CD4-positive, alpha-beta T cell (primary cell): ENCODE measurements around the gene STARD8. TPM values are rescaled to one million over a fixed set of nuclear protein-coding genes. Genes with fewer than 3 reads are reported as not detected.

Experiments used
- ATAC-seq: fragments of 200-7000 bp; cut with Tn5 transposase; one replicate; pipeline ENCODE4 v1.10.0; 2022; ENCODE audit warnings: mild to moderate bottlenecking; ENCODE audit not compliant: poor library complexity
- CTCF ChIA-PET: fragments of 350-600 bp; sonication (Branson Sonifier 250); formaldehyde crosslinking; loops from one replicate; lab custom pipeline; 2021; ENCODE audit warnings: antibody characterized with exemption, inconsistent platforms; lab: Charles Lee
- POLR2A ChIA-PET: fragments of 350-600 bp; sonication (Branson Sonifier 250); formaldehyde crosslinking; loops from one replicate; lab custom pipeline; 2021; ENCODE audit warnings: antibody characterized with exemption, inconsistent platforms; lab: Charles Lee
- DNase-seq, 14 experiments: peaks; one replicate each; pipeline ENCODE4 v3.0.0-alpha.2; 2013 to 2020; ENCODE audit warnings: mixed read lengths in 2 of 14
- H3K27ac ChIP-seq, 2 donors: one replicate each; pipeline versions ENCODE4 v1.5.1 to v1.7.0; 2013; ENCODE audit warnings: low read length in 2 of 2, low read depth in 1 of 2, mild to moderate bottlenecking in 1 of 2
- H3K27me3 ChIP-seq, 2 experiments: 1 replicate in 1 of 2; 2 replicates in 1 of 2; pipeline versions ENCODE4 v1.6.1 to v1.7.0; 2013; ENCODE audit warnings: low read length in 2 of 2, control low read depth in 1 of 2, mild to moderate bottlenecking in 1 of 2, moderate library complexity in 1 of 2; ENCODE audit not compliant: insufficient read depth in 2 of 2, control insufficient read depth in 1 of 2
- H3K36me3 ChIP-seq: one replicate; pipeline ENCODE4 v1.6.1; 2013; ENCODE audit warnings: low read length, control low read depth; ENCODE audit not compliant: insufficient read depth
- H3K4me1 ChIP-seq: one replicate; pipeline ENCODE4 v1.6.1; 2013; ENCODE audit warnings: low read length, control low read depth; ENCODE audit not compliant: insufficient read depth
- H3K4me3 ChIP-seq: one replicate; pipeline ENCODE4 v1.5.1; 2013; ENCODE audit warnings: mild to moderate bottlenecking, low read length, moderate library complexity
- H3K9me3 ChIP-seq, 2 experiments: 1 replicate in 1 of 2; 2 replicates in 1 of 2; pipeline versions ENCODE4 v1.6.1 to v1.7.0; 2013; ENCODE audit warnings: low read length in 2 of 2, mild to moderate bottlenecking in 2 of 2, control low read depth in 1 of 2, moderate library complexity in 1 of 2; ENCODE audit not compliant: control insufficient read depth in 1 of 2, insufficient read depth in 1 of 2
- H3K27ac Mint-ChIP-seq: one replicate; pipeline ENCODE4 v1.8.0; 2020; ENCODE audit warnings: mixed read lengths
- H3K27me3 Mint-ChIP-seq: one replicate; pipeline ENCODE4 v1.8.0; 2021; ENCODE audit warnings: mixed read lengths
- H3K36me3 Mint-ChIP-seq: one replicate; pipeline ENCODE4 v1.8.0; 2021; ENCODE audit warnings: low read depth, mixed read lengths
- H3K4me1 Mint-ChIP-seq: one replicate; pipeline ENCODE4 v1.8.0; 2021; ENCODE audit warnings: low read depth, mixed read lengths
- H3K4me3 Mint-ChIP-seq: one replicate; pipeline ENCODE4 v1.8.0; 2020; ENCODE audit warnings: mild to moderate bottlenecking, mixed read lengths
- H3K9me3 Mint-ChIP-seq: one replicate; pipeline ENCODE4 v1.8.0; 2020; ENCODE audit warnings: mixed read lengths
- CTCF ChIP-seq: fragments of 200-600 bp; IDR thresholded peaks from one replicate; pipeline ENCODE4 v1.8.0; 2022; ENCODE audit warnings: antibody characterized with exemption, mild to moderate bottlenecking
- intact Hi-C, 2 experiments: fragments of 100-400 bp; cut with DNase I in 1 of 2; cut with micrococcal nuclease in 1 of 2; formaldehyde crosslinking; loops; one replicate each; pipeline versions ENCODE4 v1.15.1 to v1.9.0; 2023 to 2025; cut with DNase I, micrococcal nuclease
- total RNA-seq, 174 experiments: library from RNA in 2 of 174; stranded (reverse) in 2 of 174; gene quantifications; one replicate each; pipeline ENCODE4 v1.2.3 and lab custom pipeline; 2021 to 2026

STARD8 gene
- total RNA-seq, 2 experiments from 2014 or later: 0.22 to 0.25 TPM

- no peaks in the 10 kb centered on the region for H3K27me3 ChIP-seq
- no peak for TF ChIP-seq CTCF
- no peaks in the 10 kb centered on the region for H3K4me1 ChIP-seq
- H3K9me3 ChIP-seq: no peaks in the 10 kb centered on the region
- Mint-ChIP-seq H3K4me3 (no peak overlapping the region), H3K4me1 (no peaks in the 10 kb centered on the region), H3K36me3 (no peaks in the 10 kb centered on the region), H3K27ac (no peak overlapping the region), H3K27me3 (no peaks in the 10 kb centered on the region), H3K9me3 (no peaks in the 10 kb centered on the region)
- DNase-seq (no peak), ATAC-seq (no peak)
- intact Hi-C loops: no loop called here
- CTCF ChIA-PET: no interaction called here
- no peak overlapping the region for H3K27ac ChIP-seq
- H3K36me3 ChIP-seq: no peaks in the 10 kb centered on the region
- POLR2A ChIA-PET: no interaction called here
- no peak overlapping the region for H3K4me3 ChIP-seq
These were observed 69.7 kb downstream of the STARD8 start for GRCh38 chrX:68717196-68717595.

- H3K27me3 ChIP-seq: no peaks in the 10 kb centered on the region
- no peak for TF ChIP-seq CTCF
- ATAC-seq (no peak), DNase-seq (no peak)
- no peaks in the 10 kb centered on the region for H3K36me3 ChIP-seq
- Mint-ChIP-seq H3K9me3 (no peaks in the 10 kb centered on the region), H3K36me3 (no peaks in the 10 kb centered on the region), H3K27ac (no peak overlapping the region), H3K27me3 (no peaks in the 10 kb centered on the region), H3K4me3 (no peak overlapping the region), H3K4me1 (no peaks in the 10 kb centered on the region)
- ChIA-PET POLR2A (no interaction called here), CTCF (no interaction called here)
- no peak overlapping the region for H3K27ac ChIP-seq
- H3K4me3 ChIP-seq: no peak overlapping the region
- H3K9me3 ChIP-seq: no peaks in the 10 kb centered on the region
- H3K4me1 ChIP-seq: no peaks in the 10 kb centered on the region
- intact Hi-C loops: no loop called here
These were observed 70.4 kb downstream of the STARD8 start for GRCh38 chrX:68717663-68718442.

GRCh38 chrX:68718443-68718820, 71.0 kb downstream of the STARD8 start:
- no peak overlapping the region for H3K27ac Mint-ChIP-seq
- no peak for ATAC-seq
- Histone ChIP-seq H3K4me3 (no peak overlapping the region), H3K27ac (no peak overlapping the region), H3K4me1 (no peaks in the 10 kb centered on the region), H3K36me3 (no peaks in the 10 kb centered on the region), H3K9me3 (no peaks in the 10 kb centered on the region), H3K27me3 (no peaks in the 10 kb centered on the region)
- TF ChIP-seq CTCF: no peak
- H3K27me3 Mint-ChIP-seq: no peaks in the 10 kb centered on the region
- ChIA-PET POLR2A (no interaction called here), CTCF (no interaction called here)
- H3K4me1 Mint-ChIP-seq: no peaks in the 10 kb centered on the region
- H3K4me3 Mint-ChIP-seq: no peak overlapping the region
- DNase-seq: no peak
- intact Hi-C loops: no loop called here
- no peaks in the 10 kb centered on the region for H3K9me3 Mint-ChIP-seq
- H3K36me3 Mint-ChIP-seq: no peaks in the 10 kb centered on the region
